ENCODE measurements around the gene AUNIP.

DNA sequence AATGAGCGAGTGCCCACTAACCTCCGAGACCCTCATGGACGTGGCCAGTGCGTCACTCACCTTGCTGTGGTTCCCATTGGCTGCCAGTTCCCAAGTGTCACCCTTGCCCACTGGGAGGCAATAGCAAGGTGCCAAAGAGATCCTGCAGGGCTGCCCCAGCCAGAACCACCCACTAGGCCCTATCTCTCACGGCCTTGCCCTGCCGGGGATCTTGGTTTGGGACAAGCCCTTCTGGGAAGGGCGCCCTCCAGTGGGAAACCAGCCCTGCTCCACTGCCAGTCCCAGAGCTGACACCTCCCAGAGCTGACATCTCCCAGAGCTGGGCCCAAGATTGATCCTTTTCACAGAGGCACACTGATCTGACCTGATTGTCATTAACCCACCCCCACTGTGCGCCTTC, 61.3 kb downstream of the AUNIP start:
- no peak for TF ChIP-seq GATA2 (IDR thresholded peaks at IDR 0.05; ENCODE audit: low read depth, low read length)
- no peak for TF ChIP-seq GATA3 (IDR thresholded peaks at IDR 0.05; ENCODE audit: low read depth, low read length)
